Hematopoietic multipotent progenitor cell (in vitro differentiated cells): Measurements from ENCODE around the gene CNGB1. TPM values are rescaled to one million over a fixed set of nuclear protein-coding genes. Genes with fewer than 3 reads are reported as not detected.
"Not testable (repeated sequence)": the region's sequence is repeated elsewhere in the genome, so short reads cannot be mapped to it uniquely, and the experiment has no call there.

Experiments
- DNase-seq, 3 donors: peaks; one replicate each; pipeline ENCODE4 v3.0.0-alpha.2; 2011 to 2015; ENCODE audit warnings: low read depth in 2 of 3, low spot score in 2 of 3
- total RNA-seq: library from RNA; depleted of rRNA; stranded (reverse); fragments of >200 nt; gene quantifications from one replicate; pipeline ENCODE4 v1.2.3, GENCODE V29; 2012

The CNGB1 gene
- total RNA-seq, 1 donor, result not detected

GRCh38 chr16:57938484-57938883 is 32.4 kb downstream of the CNGB1 start:
- DNase-seq, result no peak

- no peak for DNase-seq
These were observed 33.1 kb downstream of the CNGB1 start for GRCh38 chr16:57937861-57938260.

GRCh38 chr16:57935904-57936303 is 35.0 kb downstream of the CNGB1 start:
- DNase-seq, result no peak

DNA sequence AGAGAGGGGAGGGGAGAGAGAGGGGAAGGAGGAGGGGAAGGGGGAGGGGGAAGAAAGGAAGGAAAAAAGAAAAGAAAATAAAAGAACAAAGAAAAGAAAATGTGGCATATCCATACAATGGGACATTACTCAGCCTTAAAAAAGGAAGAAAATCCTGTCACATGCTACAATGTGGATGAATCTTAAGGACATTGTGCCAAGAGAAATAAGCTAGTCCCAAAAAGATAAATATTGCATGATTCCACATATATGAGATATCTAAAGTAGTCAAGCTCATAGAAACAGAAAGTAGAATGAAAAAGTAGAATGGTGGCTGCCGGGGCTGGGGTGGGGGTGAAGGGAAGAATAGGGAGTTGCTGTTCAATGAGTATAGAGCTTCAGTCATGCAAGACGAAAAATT is 40.4 kb downstream of the CNGB1 start:
- DNase-seq, result no peak

GRCh38 chr16:57929250-57929649 is 41.7 kb downstream of the CNGB1 start:
- DNase-seq, result no peak

DNA sequence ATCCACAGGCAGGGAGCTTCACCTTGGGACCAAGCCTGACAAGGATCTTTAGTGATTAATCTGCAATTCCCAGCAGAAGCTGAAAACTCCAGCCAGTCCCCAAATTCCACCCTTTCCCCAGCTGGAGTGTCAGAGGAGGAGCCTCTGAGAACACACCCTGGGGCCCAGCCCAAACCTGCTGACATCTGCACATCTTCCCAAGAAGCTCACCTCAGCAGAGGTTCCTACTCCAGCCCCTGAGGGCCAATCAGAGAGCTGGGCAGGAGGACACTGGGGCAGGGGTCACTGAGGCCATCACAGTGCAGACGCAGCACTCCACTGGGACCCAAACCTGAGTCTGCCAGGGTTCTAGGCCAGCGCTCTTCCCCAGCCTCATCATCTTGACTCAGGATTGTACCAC is 44.9 kb downstream of the CNGB1 start:
- DNase-seq, result no peak

GRCh38 chr16:57925310-57925709 is 45.6 kb downstream of the CNGB1 start:
- no peak for DNase-seq

DNA sequence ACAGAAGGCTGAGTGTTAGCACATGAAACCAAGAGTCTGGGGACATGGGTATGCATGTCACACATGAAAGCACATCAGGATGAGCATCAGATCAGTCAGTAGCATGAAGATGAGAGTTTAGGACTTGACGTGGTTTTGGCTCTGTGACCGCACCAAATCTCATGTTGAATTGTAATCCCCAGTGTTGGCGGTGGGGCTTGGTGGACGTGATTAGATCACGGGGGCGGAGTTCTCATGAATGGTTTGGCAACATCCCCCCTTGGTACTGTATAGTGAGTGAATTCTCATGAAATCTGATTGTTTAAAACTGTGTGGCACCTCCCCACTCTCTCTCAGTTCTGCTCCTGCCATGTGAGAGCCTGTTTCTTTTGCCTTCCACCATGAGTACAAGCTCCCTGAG is 46.4 kb downstream of the CNGB1 start:
- no peak for DNase-seq

DNA sequence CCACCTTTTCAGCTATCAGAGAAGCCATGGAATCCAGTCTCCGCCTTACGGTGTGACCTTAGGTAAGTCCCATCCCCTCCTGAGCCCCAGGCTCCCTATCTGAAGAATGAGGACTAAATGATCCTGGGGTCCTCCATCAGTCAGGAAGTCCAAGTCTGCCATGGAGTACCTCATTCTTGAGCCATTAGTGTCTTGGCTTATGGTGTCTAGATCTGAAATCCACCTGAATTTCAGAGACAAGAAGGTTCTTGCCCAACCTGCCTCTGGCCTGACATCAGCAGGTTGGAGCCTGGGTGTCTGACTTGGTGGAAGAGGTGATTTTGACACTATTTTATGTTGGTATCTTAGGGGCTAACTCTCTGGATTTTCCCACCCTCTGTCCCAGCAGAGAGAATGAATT is 47.1 kb downstream of the CNGB1 start:
- no peak for DNase-seq

GRCh38 chr16:57923418-57923817 is 47.5 kb downstream of the CNGB1 start:
- DNase-seq, result no peak

DNA sequence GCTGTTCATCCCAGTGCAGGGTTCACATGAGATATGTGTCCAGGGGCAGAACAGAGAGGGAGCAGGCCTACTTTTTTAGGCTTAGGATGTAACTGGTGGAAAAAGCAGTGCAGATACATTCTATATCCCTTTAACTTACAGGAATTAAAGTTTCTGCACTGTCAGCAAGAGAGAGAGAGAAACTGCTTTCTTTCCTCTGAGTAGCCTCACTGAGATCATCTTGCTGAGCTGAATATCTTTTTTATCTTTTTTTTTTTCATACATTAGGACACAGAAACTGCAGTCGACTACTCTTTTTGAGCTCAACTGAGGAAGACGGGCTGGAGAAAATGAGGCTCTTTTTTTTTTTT is 50.1 kb downstream of the CNGB1 start:
- DNase-seq, result no peak

GRCh38 chr16:57920215-57920879 is 50.6 kb downstream of the CNGB1 start:
- no peak for DNase-seq

DNA sequence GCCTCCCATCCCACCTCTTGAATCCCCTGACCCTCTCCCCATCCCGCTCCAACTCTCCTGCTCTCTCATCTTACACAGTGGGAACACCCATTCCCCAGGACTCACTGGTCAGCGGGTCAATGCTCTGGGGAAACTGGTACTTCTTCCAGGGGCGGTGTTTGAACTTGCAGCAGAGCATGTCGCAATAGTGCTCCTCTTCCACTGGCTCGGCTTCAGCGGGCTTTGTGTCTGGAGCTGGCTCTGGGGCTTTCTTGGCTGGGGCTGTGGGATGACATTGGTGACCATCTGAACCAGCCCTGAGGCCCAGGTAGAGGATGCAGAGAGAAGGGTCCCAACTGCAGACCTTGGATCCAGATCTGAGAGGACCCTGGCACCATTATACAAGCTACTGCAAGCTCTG is 51.9 kb downstream of the CNGB1 start:
- no peak for DNase-seq

DNA sequence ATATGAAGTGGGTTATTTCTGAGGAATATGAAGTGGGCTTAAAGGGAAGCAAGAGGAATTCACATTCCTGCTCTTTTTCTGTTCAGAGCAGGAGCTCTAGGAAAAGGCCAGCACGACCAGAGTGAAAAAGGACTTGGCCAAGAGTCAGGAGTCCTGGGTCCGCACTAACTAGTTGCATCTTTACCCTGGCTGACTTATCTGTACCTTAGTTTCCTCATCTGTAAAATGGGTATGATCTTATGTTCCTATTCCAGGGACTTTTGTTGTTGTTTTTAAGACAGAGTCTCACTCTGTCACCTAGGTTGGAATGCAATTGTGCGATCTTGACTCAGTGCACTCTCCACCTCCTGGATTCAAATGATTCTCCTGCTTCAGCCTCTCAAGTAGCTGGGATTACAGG is 52.5 kb downstream of the CNGB1 start:
- no peak for DNase-seq

DNA sequence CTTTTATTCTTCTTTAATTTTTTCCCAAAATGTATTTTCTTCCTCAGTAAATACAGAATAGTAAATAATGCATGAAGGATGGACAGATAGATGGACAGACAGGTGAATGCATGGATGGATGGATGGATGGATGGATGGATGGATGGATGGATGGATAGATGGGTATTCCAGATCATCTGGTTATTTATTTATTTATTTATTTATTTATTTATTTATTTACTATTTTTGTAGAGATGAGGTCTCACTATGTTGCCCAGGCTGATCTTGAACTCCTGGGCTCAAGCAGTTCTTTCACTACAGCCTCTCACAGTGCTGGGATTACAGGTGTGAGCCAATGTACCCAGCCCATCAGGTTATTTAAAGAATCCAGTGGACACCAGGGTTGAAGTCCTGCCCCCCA is 53.0 kb downstream of the CNGB1 start:
- not testable (repeated sequence) for DNase-seq

- DNase-seq, result not testable (repeated sequence)
These were observed 53.4 kb downstream of the CNGB1 start for GRCh38 chr16:57917489-57917888.

- DNase-seq, result no peak
These were observed 54.0 kb downstream of the CNGB1 start for GRCh38 chr16:57916735-57917438.

GRCh38 chr16:57915811-57916488 is 55.0 kb downstream of the CNGB1 start:
- DNase-seq, result no peak

GRCh38 chr16:57915267-57915666 is 55.7 kb downstream of the CNGB1 start:
- no peak for DNase-seq

DNA sequence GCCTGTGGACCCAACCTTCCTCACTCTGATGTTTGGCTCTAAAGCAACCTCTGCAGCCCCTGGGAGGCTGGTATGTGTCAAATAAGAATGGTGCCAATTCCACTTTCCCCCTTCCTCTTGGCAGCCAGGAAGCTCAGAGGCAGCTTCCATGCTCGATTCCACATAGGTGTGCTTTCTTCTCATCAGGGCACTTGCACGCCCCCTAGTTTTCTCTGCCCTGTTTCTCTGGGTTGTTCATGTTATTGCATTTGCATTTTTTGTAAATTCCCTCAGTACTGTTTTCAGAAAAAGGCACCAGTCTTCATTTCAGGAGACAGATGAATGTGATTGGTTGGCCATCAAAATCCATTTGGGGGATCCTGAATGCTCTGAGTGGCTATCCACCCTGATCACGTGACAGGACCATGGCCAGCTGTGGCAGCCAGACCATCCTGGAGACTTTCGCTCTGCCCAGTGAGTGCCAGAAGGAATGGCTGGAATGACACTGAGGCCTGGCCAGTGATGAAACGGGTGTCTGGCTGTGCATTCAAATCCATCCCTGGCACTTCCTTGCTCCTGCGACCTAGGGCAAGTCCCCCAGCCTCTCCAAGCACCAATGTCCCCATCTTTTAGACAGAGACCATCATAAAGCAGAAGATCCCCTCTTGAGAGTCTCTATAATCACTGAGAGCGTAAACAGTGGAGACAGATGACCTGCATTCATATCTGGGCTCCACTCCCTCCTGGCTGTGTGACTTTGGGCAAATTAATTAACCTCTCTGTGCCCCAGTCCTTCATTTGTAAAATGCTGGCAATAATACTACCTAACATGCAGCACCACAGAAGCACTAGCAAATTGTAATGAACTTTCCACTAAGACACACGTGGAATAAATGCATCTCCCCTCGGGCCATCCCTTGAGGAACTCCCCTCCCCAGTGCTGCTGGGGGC is 56.4 kb downstream of the CNGB1 start:
- no peak for DNase-seq
